Suppressor macrophage treated with lipopolysaccharide for 4 hours (primary cell): ENCODE data around the gene TXNRD2.
"Not testable (repeated sequence)": the region's sequence is repeated elsewhere in the genome, so short reads cannot be mapped to it uniquely, and the experiment has no call there.

ENCODE experiments used
- DNase-seq: peaks from one replicate; pipeline ENCODE4 v3.0.0-alpha.2; 2020

The TXNRD2 gene

DNA sequence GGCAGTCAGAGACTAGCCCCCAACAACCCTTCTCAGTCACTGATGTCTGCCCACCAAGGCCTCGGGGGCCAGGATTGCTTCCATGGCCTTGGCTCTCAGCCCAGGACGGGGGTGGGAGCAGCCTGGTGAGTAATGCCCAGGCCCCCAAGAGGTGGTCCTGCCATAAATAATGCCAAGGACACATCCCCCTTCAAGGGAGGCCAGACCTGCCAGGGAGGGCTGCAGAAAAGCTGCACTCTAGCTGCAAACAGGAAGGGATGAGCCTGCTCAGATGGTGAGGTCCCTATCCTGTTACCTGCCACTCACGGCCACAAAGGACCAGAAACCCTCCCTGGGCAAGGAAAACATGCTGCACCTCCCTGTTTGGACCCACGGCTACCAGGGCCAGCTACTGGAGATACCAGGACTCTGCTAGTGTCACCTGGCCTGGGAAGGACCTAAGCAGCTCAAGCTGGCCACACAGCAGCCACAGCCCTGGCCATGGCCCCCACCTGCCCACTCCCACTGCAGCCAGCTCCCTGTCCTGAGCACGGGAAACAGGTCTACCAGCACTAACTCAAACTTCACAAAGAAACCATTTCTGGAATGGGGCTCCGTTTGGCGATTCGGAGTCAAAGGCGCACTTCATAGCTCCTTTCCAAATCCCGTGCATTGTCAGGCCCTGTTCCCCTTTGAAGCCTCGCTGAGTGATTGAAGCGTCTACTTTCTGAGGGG lies 99.1 kb downstream of the TXNRD2 start:
- DNase-seq: no peak

GRCh38 chr22:19841641-19842392 lies 99.8 kb downstream of the TXNRD2 start:
- DNase-seq: no peak

- no peak for DNase-seq
Observed at GRCh38 chr22:19840955-19841640, 100.5 kb downstream of the TXNRD2 start.

GRCh38 chr22:19840059-19840458 lies 101.6 kb downstream of the TXNRD2 start:
- DNase-seq: no peak

DNA sequence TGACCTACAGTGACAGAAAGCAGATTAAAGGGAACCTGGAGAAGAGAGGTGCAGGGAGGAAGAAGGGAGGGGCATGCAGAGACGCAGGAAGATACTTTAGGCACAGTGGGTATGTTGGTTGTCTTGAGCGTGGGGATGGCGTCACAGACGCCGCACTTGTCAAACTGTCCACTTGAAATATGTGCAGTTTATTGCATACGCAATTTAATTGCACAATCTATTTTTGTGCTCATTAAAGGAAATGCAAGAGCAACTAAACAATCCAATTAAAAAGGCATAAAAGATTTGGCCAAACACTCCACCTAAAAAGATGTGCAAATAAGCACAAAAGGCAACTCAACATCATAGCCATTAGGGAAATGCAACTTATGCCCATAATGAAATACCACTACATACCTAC lies 103.7 kb downstream of the TXNRD2 start:
- no peak for DNase-seq

DNA sequence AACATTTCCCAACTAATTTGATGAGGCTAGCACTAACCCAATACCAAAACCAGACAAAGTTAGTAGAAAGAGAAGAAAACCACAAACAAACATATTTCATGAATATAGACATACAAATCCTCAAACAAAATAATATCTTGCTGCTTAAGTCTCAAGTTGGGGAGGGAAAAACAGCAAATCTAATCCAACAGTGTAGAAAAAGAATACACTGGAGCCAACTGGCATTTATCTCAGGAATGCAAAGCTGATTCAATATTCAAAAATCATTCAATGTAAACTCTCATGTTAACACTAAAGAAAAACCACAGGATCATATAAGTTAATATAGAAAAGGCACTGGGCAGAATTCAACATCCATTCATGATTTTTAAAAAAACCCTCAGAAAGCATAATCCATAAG lies 105.1 kb downstream of the TXNRD2 start:
- DNase-seq: no peak

DNA sequence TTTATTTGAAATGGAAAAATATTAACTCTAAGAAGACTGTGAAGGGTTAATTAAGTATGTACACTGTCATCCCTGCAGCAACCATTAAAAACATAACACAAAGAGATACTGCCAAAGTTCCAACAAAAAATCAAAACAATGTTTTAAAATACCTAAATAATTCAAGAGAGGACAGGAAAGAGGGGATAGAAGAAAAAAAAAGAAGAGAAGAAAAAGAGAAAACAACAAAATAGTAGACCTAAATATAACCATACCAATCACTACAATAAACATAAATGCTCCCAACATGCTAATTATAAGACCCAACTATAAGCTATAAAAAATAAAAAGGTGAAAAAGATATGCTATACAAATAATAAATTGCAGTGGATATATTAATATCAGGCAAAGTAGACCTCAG lies 107.0 kb downstream of the TXNRD2 start:
- DNase-seq: no peak

GRCh38 chr22:19833327-19833726 lies 108.3 kb downstream of the TXNRD2 start:
- DNase-seq: not testable (repeated sequence)

DNA sequence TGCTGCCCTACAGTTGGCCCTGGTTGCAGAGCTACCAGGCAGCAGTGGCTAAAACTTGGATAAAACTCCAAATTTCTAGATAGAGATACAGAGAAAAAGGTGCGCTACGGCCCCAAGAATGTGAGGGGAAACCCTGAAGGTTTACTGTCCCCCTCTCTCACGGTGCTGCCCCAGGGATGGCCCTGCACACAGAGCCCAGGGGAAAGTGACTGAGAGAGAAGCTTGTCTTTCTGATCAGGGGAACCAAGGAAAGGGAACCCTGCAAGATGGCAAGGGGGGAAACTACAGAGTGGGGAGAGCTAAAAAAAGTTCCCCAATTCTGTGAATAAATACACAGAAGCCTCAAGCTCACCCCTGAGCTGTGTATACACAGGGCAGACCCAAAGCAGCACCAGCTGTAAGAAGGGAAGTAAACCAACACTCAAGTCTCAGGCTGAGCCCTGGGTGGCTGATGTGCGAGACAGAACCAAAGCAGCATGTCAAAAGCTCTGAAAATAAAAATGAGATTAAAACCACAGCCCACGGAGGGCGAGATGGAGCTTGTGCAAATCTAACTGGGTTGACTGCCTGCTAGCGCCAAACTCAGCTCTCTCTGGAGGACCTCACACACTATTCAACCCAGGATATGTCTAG lies 109.0 kb downstream of the TXNRD2 start:
- DNase-seq: no peak

DNA sequence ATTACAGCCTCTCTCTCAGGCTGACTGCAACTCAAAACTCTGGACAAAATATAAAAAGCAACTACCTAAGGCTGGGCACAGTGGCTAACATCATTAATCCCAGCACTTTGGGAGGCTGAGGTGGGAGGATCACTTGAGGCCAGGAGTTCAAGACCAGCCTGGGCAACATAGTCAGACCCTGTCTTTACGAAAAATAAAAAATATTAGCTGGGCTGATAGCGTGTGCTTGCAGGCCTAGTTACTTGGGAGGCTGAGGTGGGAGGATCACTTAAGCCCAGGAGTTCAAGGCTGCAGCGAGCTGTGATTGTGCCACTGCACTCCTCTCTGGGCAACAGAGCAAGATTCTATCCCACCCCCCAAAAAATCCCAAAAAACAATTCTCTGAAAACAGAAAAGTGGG lies 109.6 kb downstream of the TXNRD2 start:
- not testable (repeated sequence) for DNase-seq

- DNase-seq: no peak
Observed at GRCh38 chr22:19831016-19831415, 110.6 kb downstream of the TXNRD2 start.

GRCh38 chr22:19828035-19828401 lies 113.6 kb downstream of the TXNRD2 start:
- no peak for DNase-seq

- no peak for DNase-seq
Observed at GRCh38 chr22:19827341-19828034, 114.1 kb downstream of the TXNRD2 start.

- DNase-seq: no peak
Observed at GRCh38 chr22:19826619-19826950, 115.0 kb downstream of the TXNRD2 start.

DNA sequence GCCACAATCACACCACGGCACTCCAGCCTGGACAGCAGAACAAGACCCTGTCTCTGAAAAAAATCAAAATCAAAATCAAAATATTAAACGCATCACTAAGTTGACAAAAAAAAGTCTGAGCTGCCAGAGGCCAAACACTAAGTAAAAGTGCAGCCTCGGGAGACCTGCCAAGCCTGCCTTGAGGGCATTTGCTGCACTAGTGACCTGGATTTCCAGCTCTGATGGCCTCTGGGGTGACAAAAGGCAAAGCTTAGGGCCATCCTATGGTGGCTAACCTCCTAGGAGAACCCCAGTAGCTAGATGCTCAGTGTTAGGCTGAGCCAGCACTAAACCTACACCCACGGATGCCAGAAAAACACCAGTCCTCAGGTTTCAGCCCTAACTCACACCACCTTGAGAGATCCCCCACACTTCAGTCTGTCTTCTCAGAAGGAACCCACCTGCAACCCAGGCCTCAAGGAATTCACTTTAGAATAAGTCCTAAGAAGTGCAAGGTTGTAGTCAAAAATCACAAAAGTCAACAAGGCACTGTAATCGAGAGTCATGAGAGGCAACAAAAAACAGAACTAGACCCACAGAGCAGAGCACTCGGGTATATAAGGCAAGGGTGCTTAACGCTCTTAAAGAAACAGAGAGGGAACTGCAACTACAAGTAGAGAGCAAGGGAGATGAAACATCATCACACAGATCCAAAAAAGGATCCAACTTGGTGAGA lies 115.6 kb downstream of the TXNRD2 start:
- no peak for DNase-seq
